GM18873 (cell line): ENCODE data around the gene NPIPA1.
"Not testable (repeated sequence)": the region's sequence is repeated elsewhere in the genome, so short reads cannot be mapped to it uniquely, and the experiment has no call there.

Experiments
- ATAC-seq: cut with Tn5 transposase; IDR thresholded peaks from one replicate; pipeline ENCODE4 v1.9.1; 2021; ENCODE audit warnings: mild to moderate bottlenecking, moderate library complexity, moderate number of reproducible peaks; ENCODE audit not compliant: unreplicated experiment, low FRiP score

The NPIPA1 gene

GRCh38 chr16:14975418-14976194 is 38.4 kb downstream of the NPIPA1 start:
- not testable (repeated sequence) for ATAC-seq

GRCh38 chr16:14976971-14977736 is 39.9 kb downstream of the NPIPA1 start:
- not testable (repeated sequence) for ATAC-seq

GRCh38 chr16:14978281-14978680 is 41.0 kb downstream of the NPIPA1 start:
- ATAC-seq, result not testable (repeated sequence)

DNA sequence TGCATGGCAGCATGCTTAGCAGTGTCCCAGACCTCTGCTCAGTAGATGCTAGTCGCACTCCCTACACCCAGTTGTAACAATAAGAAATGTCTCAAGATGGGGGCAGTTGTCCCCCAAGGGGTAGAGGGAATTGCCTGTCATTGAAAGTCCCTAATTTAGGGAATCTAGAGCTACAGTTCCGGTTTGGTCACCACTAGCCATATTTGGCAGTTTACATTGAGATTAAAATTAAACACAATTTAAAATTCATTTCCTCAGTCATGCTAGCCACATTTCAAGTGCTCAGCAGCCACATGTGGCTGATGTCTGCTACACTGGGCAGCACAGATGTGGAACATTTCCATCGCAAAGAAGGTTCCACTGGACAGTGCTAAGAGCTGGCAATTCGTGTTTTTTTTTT is 41.7 kb downstream of the NPIPA1 start:
- not testable (repeated sequence) for ATAC-seq

DNA sequence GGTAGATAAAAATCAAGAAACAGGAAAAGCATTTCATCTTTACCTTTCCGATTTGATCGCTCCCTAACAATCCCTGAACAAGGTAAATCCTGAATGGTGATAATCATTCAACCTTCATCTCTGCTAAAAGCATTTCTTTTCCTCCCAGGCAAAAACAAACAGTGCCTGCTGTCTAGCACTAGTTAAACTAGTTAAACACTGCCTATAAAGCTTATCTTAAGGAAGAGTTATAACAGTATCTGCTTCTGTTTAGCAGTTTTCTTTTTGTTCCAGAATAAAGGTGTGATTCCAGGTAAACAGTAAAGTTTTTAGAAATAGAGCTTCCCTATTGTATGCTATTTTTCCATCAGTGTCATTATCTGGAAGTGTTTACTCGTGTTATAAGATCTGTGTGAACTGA is 44.0 kb downstream of the NPIPA1 start:
- ATAC-seq, result not testable (repeated sequence)

DNA sequence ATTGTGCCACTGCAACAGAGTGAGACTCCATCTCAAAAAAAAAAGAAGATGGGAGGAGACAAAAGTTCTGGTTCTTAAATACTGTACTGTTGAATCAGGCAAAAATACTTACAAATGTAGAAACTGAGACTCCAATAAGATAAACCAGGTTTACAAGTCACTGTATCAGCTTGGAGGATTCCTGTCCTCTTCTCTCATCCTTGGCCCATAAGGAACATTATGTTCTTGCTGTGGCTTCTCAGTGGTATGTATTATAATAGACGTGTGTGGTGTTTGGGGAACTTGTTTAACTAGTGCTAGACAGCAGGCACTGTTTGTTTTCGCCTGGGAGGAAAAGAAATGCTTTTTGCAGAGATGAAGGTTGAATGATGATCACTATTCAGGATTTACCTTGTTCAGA is 45.3 kb downstream of the NPIPA1 start:
- ATAC-seq, result not testable (repeated sequence)

DNA sequence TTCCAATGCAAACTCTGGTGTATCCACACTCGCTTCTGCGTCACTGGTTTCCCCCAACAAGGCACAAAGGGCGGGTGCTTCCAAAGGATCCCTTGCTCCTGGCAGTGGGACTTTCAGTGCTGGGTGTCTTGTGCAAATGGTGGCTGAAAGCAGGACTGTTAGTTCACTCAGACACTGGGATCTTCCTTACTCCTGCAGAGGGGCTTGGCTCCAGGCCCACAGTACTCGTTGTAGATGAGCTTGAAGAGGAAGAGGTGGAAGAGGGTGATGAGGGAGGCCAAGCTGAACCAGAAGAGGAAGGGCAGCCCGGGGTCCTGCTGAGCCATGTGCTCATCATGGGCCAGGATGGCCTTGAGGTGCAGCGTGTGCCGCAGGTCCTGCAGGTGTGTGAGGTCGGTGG is 50.8 kb downstream of the NPIPA1 start:
- not testable (repeated sequence) for ATAC-seq

- ATAC-seq, result not testable (repeated sequence)
Measured at GRCh38 chr16:14988661-14989191, 51.5 kb downstream of the NPIPA1 start.

DNA sequence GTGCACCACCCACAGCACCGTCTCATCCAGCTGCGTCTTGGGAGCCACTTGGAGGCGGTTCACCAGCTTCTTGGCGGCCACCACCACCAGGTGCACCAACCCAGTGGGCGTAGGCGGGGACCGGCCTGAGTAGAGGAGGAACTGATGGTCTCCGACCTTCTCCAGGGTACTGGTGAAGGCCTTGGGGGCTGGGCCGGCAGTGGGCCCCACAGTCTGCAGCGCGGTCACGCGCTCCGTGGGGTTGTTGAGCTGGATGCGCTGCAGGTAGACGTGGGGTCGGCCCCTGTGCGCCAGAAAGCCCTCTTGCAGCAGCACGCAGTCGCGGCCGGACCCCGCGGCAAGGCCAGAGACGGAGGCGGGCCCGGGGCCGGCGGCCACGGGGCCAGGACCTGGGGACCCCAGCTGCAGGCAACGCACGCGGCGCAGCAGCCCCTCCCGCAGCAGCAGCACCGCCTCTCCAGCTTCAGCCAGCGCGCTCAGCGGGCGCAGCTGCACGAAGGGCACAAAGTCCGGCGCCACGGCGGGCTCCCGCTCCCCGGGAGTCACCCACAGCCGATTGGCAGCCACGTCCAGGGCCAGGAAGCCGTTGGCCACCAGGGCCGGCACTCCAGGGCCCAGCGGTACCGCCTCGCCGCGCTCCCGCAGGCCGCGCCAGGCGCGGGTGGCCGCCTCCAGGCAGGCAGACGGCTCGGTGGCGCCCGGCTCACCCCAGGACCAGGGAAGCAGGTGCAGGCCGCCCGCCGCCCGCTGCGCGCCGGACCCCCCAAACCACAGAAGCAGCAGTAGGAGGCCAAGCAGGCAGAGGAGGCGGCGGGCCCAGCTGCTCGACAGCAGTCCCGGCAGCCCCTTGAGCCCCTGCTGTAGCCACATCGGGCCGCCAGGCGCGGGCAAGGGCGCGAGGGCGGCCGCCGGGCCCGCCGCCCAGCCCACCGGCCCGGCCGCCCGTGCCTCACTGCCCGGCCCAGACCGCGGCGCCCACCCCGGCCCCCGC is 52.3 kb downstream of the NPIPA1 start:
- not testable (repeated sequence) for ATAC-seq

DNA sequence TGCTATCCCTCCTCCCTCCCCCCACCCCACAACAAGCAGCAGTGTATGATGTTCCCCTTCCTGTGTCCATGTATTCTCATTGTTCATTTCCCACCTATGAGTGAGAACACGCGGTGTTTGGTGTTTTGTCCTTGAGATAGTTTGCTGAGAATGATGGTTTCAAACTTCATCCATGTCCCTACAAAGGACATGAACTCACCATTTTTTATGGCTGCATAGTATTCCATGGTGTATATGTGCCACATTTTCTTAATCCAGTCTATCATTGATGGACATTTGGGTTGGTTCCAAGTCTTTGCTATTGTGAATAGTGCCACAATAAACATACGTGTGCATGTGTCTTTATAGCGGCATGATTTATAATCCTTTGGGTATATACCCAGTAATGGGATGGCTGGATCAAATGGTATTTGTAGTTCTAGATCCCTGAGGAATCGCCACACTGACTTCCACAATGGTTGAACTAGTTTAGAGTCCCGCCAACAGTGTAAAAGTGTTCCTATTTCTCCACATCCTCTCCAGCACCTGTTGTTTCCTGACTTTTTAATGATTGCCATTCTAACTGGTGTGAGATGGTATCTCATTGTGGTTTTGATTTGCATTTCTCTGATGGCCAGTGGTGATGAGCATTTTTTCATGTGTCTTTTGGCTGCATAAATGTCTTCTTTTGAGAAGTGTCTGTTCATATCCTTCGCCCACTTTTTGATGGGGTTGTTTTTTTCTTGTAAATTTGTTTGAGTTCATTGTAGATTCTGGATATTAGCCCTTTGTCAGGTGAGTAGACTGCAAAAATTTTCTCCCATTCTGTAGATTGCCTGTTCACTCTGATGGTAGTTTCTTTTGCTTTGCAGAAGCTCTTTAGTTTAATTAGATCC is 56.3 kb downstream of the NPIPA1 start:
- ATAC-seq, result not testable (repeated sequence)

GRCh38 chr16:14996702-14997101 is 59.5 kb downstream of the NPIPA1 start:
- ATAC-seq, result not testable (repeated sequence)

DNA sequence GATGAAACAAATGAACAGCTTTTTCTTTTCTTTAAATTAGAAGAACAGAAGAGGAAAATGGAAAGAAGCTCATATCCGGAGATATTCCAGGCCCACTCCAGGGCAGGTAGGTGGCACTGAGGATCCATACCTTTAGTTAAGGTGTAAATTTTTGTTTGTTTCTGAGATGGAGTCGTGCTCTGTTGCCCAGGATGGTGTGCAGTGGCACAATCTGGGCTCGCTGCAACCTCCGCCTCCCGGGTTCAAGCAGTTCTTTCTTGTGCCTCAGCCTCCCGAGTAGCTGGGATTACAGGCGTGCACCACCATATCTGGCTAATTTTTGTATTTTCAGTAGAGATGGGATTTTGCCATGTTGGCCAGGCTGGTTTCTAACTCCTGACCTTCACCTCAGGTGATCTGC is 61.1 kb downstream of the NPIPA1 start:
- not testable (repeated sequence) for ATAC-seq

DNA sequence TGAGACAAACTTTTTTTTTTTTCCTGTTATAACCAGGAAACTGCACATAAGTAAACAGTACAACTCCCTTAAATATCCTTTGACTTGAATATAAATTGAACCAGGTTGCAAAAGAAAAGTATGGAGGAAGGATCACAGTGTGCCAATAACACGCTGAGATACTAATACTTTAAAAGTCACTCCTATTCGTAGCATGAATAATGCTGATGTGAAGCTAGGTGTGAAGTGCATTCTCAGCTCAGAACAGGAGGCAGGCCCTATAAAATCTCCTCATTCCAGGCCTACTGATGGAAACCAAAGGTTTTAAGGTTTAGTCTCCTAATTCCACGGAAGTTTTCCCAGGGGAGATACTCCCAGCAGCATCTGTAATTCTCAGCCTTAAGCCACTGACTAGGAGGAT is 62.6 kb downstream of the NPIPA1 start:
- ATAC-seq, result not testable (repeated sequence)
